HUDEP-2 (cell line): ENCODE data around the gene USP54.
"Not testable (repeated sequence)": the region's sequence is repeated elsewhere in the genome, so short reads cannot be mapped to it uniquely, and the experiment has no call there.

Experiments used
- DNase-seq, 76 experiments: peaks; one replicate each; lab custom pipeline; 2025; ENCODE audit not compliant: unreplicated experiment in 76 of 76; lab: John Stamatoyannopoulos, UW

Gene USP54

GRCh38 chr10:73591935-73592699, 975 bp upstream of the USP54 start:
- peak in 24 of 76 experiments; percentile 2 to 28 (median 13) for DNase-seq

- no peak for DNase-seq
These were observed 1.5 kb downstream of the USP54 start for GRCh38 chr10:73589563-73590126.

- DNase-seq: no peak
These were observed 2.5 kb downstream of the USP54 start for GRCh38 chr10:73588656-73589055.

GRCh38 chr10:73586583-73586984, 4.6 kb downstream of the USP54 start:
- peak in 2 of 76 experiments; percentile 6 to 7 for DNase-seq

- no peak for DNase-seq
These were observed 5.8 kb downstream of the USP54 start for GRCh38 chr10:73585327-73585726.

GRCh38 chr10:73584737-73585136, 6.4 kb downstream of the USP54 start:
- no peak for DNase-seq

GRCh38 chr10:73581918-73582317, 9.2 kb downstream of the USP54 start:
- DNase-seq: no peak

GRCh38 chr10:73578927-73579326, 12.2 kb downstream of the USP54 start:
- not testable (repeated sequence) for DNase-seq

GRCh38 chr10:73577788-73578187, 13.4 kb downstream of the USP54 start:
- no peak for DNase-seq

GRCh38 chr10:73576890-73577591, 14.1 kb downstream of the USP54 start:
- DNase-seq: no peak

- no peak for DNase-seq
These were observed 14.8 kb downstream of the USP54 start for GRCh38 chr10:73576178-73576889.

GRCh38 chr10:73567025-73567424, 24.1 kb downstream of the USP54 start:
- DNase-seq: not testable (repeated sequence)

- no peak for DNase-seq
These were observed 29.9 kb downstream of the USP54 start for GRCh38 chr10:73561192-73561591.

- no peak for DNase-seq
These were observed 31.6 kb downstream of the USP54 start for GRCh38 chr10:73559590-73559989.

GRCh38 chr10:73556855-73557254, 34.3 kb downstream of the USP54 start:
- no peak for DNase-seq

- DNase-seq: no peak
These were observed 36.4 kb downstream of the USP54 start for GRCh38 chr10:73554721-73555120.

- no peak for DNase-seq
These were observed 37.4 kb downstream of the USP54 start for GRCh38 chr10:73553761-73554160.

GRCh38 chr10:73552819-73553715, 38.1 kb downstream of the USP54 start:
- DNase-seq: no peak

- DNase-seq: no peak
These were observed 39.6 kb downstream of the USP54 start for GRCh38 chr10:73551515-73551914.

- DNase-seq: no peak
These were observed 45.8 kb downstream of the USP54 start for GRCh38 chr10:73545357-73545756.
